Left cardiac atrium (tissue), 4 donors: ENCODE results near the gene SLC27A1. TPM values are rescaled to one million over a fixed set of nuclear protein-coding genes. Genes with fewer than 3 reads are reported as not detected.
"Not testable (repeated sequence)": the region's sequence is repeated elsewhere in the genome, so short reads cannot be mapped to it uniquely, and the experiment has no call there.

Experiments
- ATAC-seq, 2 donors: fragments of 200-7000 bp; cut with Tn5 transposase; one replicate each; pipeline ENCODE4 v1.9.1; 2020; ENCODE audit warnings: mild to moderate bottlenecking in 2 of 2, moderate library complexity in 2 of 2
- DNase-seq: peaks from one replicate; pipeline ENCODE4 v3.0.0-alpha.2; 2020
- intact Hi-C, 2 donors: fragments of 100-400 bp; cut with DNase I; formaldehyde crosslinking; loops; one replicate each; pipeline versions ENCODE4 v1.14.1 to v1.15.1; 2022 to 2023
- total RNA-seq, 2 donors: library from RNA; stranded (reverse); fragmentation: NEBNext Ultra II Directional; extraction: Animal tissue kit (Norgen Biotek cat#: 25700); gene quantifications; one replicate each; pipeline ENCODE4 v1.2.1, GENCODE V29; 2021
- donor health status: DM: no; HTN: yes; CAD: no.
- donor health status: DM: no; HTN: yes; CAD: no; lungs with severe emphysema.
- donor health status: DM: yes; HTN: yes; CAD: no.
- donor health status: Dilated cardiomyopathy.

Gene SLC27A1
- total RNA-seq, 2 donors from 2014 or later, result 33.4 to 55.1 TPM

DNA sequence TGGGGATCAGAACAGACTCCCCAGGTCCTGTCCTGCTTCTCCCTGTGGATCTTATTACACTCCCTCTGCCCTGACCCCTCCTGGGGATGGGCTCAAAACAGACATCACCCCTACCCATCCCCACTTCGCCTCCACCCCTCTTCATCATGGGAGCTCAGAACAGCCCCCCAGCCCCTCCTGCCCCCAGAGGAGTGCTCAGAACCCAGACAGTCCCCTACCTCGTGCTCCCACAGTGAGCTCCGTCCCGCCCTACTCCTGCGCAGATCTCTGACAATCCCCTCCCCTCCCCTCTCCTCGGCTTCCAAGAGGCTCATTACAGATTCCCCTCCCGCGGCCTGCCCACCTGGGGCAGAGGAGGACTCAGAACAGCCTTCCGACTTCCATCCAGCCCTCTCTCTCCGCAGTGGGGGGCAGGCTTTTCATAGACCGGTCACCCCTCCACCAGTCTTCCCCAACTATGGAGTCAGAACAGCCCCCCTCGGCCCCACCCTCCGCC is 15.7 kb upstream of the SLC27A1 start:
- no peak for ATAC-seq
- no peak for DNase-seq
- intact Hi-C loops, result loop anchor here in 1 of 2 donors (10.0 kb wide), 1 partner anchor 400 kb away; the partner anchor contains the start of gene RPL18A

- ATAC-seq, result peak in 1 of 2 donors; percentile 30
- no peak for DNase-seq
- intact Hi-C loops, result loop anchor here in 1 of 2 donors (10.0 kb wide), 1 partner anchor 399 kb away; the partner anchor contains the start of gene RPL18A
Measured at GRCh38 chr19:17455308-17456123, 14.8 kb upstream of the SLC27A1 start.

DNA sequence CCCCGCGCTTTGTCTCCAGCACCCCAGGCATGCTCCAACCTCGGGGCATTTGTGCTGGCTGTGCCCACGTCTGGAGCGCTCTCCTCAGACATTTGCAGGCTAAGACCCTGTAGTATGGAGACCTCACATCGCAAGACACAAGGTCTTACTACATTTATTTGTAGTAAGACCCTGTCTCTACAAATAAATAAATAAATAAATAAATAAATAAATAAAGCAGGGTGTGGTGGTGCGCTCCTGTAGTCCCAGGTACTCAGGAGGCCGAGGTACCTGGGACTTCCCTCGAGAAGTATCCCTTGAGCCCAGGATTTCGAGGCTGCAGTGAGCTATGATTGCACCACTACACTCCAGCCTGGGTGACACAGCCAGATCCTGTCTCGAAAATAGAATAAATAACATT is 14.2 kb upstream of the SLC27A1 start:
- DNase-seq, result no peak
- intact Hi-C loops, result loop anchor here in 1 of 2 donors (10.0 kb wide), 1 partner anchor 399 kb away; the partner anchor contains the start of gene RPL18A
- no peak for ATAC-seq

GRCh38 chr19:17457616-17458015 is 12.7 kb upstream of the SLC27A1 start:
- no peak for ATAC-seq
- intact Hi-C loops, result loop anchor here in 1 of 2 donors (10.0 kb wide), 1 partner anchor 397 kb away; the partner anchor contains the start of gene RPL18A
- DNase-seq, result no peak

- intact Hi-C loops, result loop anchor here in 1 of 2 donors (10.0 kb wide), 1 partner anchor 396 kb away; the partner anchor contains the start of gene RPL18A
- ATAC-seq, result no peak
- DNase-seq, result no peak
Measured at GRCh38 chr19:17458970-17459369, 11.4 kb upstream of the SLC27A1 start.

- intact Hi-C loops, result loop anchor here in 1 of 2 donors (10.0 kb wide), 1 partner anchor 66 kb away; the partner anchor contains the start of gene CCDC194
Measured at GRCh38 chr19:17460372-17461230, 9.7 kb upstream of the SLC27A1 start, which contains the start of gene NXNL1. TSS of gene NXNL1 (minus strand) at chr19:17460926. CDS start at chr19:17460869, 57 bp downstream.

GRCh38 chr19:17466487-17466850 is 3.9 kb upstream of the SLC27A1 start:
- DNase-seq (no peak), ATAC-seq (no peak)
- intact Hi-C loops, result loop anchor here in 1 of 2 donors (5.0 to 10.0 kb wide), 2 partner anchors 72 to 119 kb away; partner anchors contain the start of gene CCDC194

More at GRCh38 chr19:17460372-17461230, 9.7 kb upstream of the SLC27A1 start, which contains the start of gene NXNL1:
- ATAC-seq, result no peak
- DNase-seq, result no peak

- ATAC-seq, result no peak
- DNase-seq, result no peak
- intact Hi-C loops, result loop anchor here in 1 of 2 donors (5.0 to 10.0 kb wide), 2 partner anchors 73 to 120 kb away; partner anchors contain the start of gene CCDC194
Measured at GRCh38 chr19:17467471-17468301, 2.6 kb upstream of the SLC27A1 start.

- peak; percentile 78 for DNase-seq
- intact Hi-C loops, result loop anchor here in 1 of 2 donors (5.0 to 10.0 kb wide), 2 partner anchors 74 to 121 kb away; partner anchors contain the start of gene CCDC194
- peak; percentile 8 to 36 for ATAC-seq
Measured at GRCh38 chr19:17468302-17469091, 1.8 kb upstream of the SLC27A1 start.

- no peak for ATAC-seq
- intact Hi-C loops, result loop anchor here in 1 of 2 donors (5.0 to 10.0 kb wide), 2 partner anchors 74 to 122 kb away; partner anchors contain the start of gene CCDC194
- no peak for DNase-seq
Measured at GRCh38 chr19:17469092-17469480, 1.2 kb upstream of the SLC27A1 start.

DNA sequence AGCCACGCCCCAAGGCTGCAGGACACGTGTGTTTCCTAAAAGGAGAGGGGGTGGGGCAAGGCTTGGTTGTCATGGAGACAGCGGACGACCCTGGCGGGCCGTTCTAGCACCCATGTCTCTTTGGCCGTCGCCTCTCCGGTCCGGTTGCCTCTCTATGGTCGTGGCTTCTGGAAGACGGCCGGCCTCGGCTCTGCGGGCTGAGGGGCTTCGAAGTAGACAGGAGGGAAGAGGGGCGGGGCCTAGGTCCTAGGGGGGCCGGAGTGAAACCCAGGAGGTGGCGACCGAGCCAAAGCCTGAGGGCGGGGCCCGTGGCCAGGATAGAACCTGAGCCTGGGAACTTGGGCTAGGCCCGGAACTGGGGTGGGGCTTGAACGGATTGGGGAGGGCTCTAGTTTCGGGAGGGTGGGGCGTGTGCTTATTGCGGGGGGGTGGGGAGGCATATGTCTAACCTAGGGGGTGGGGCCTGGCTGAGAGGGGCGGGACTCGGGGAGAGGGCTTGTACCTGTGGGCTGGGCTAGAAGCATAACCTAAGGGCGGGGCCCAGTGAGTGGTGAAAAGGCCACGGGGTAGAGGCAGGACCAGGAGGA is 750 bp upstream of the SLC27A1 start:
- intact Hi-C loops, result loop anchor here in 1 of 2 donors (5.0 to 10.0 kb wide), 2 partner anchors 75 to 122 kb away; partner anchors contain the start of gene CCDC194
- DNase-seq (peak; percentile 96), ATAC-seq (peak; percentile 75 to 87)

DNA sequence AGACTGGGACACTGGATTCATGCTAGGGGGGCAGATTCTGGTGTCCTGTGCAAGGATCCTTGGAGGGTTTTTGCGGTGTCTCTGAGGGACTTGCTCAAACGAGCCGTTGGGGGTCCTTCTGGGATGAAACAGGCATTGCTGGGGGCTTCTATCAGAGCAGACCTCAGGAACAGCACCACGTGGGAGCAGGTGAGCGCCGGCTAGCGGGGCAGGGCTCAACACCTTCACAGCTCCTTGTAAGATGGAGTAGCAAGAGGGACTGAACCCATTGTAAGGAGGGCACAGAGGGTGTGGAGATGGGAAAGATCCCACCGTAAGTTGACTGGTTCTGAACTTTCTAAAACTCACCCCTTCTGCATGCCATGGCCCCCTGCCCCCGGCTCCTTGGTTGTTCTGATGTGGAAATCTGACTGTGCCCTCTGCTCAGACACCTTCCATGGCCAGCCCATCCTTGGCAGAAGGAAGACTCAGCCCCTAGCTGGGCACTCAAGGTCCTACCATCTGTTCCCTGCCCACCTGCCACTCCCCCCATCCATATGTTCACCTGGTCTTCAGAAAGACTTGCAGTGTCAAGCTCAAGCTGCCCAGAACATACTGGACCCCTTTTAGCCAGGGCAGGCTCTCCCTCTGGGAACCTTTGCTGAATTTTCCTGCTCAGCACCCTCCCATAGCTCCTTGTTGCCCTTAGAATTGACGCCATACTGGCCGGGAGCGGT is 1.2 kb downstream of the SLC27A1 start:
- ATAC-seq, result no peak
- intact Hi-C loops, result no loop called here

DNA sequence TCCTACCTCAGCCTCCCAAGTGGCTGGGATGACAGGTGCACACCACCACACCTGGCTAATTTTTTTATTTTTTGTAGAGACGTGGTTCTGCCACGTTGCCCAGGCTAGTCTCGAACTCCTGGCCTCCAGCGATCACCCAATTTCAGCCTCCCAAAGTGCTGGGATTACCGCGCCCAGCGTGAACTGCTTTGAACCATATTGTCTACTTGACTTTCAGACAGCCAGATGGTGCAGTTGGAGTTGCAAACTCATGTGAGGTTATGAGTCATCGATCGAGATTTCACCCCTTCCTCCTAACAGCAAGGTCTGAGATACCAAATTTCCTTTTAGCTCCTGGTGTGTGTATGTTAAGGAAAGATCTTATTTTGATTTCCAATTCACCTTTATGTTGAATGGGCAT is 2.7 kb downstream of the SLC27A1 start:
- intact Hi-C loops, result no loop called here
- no peak for DNase-seq
- ATAC-seq, result no peak

More for the DNA sequence above, 1.2 kb downstream of the SLC27A1 start:
- DNase-seq, result no peak

DNA sequence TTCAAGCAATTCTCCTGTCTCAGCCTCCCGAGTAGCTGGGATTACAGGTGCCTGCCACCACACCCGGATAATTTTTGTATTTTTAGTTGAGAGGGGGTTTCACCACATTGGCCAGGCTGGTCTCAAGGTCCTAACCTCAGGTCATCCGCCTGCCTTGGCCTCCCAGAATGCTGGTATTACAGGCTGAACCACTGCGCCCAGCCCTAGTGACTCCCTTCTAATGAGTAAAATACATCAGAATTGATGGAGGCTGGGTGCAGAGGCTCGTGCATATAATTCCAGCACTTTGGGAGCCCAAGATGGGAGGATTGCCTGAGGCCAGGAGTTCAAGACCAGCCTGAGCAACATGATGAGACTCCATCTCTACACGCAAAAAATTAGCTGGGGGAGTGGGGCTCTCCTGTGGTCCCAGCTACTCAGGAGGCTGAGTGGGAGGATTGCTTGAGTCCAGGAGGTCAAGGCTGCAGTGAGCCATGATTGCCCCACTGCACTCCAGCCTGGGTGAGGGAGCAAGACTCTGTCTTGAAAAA is 4.8 kb downstream of the SLC27A1 start:
- DNase-seq, intact Hi-C loops, ATAC-seq: not testable (repeated sequence)

- intact Hi-C loops, result no loop called here
- peak; percentile 66 to 80 for ATAC-seq
- peak; percentile 56 for DNase-seq
Measured at GRCh38 chr19:17475541-17476115, 5.3 kb downstream of the SLC27A1 start.
